Caco-2 (cell line): ENCODE data around the gene MRPL43. TPM values are rescaled to one million over a fixed set of nuclear protein-coding genes. Genes with fewer than 3 reads are reported as not detected.

Source experiments
- BruUV-seq: library from RNA; stranded (reverse); fragments of 400-500 nt; replicated peaks from 2 replicates; lab custom pipeline; 2021; lab: Mats Ljungman, UMichigan
- CTCF ChIA-PET: fragments of 300-600 bp; sonication (Branson Sonifier 250); formaldehyde crosslinking; loops from one replicate; lab custom pipeline; 2022; ENCODE audit warnings: antibody characterized with exemption; lab: Charles Lee
- POLR2A ChIA-PET: fragments of 300-600 bp; sonication (Branson Sonifier 250); formaldehyde crosslinking; loops from one replicate; lab custom pipeline; 2022; ENCODE audit warnings: antibody characterized with exemption; lab: Charles Lee
- DNase-seq, 2 experiments: peaks; one replicate each; pipeline versions ENCODE4 v3.0.0 to v3.0.0-alpha.2; 2020 to 2022
- H3K27me3 ChIP-seq: replicated peaks from 2 replicates; pipeline ENCODE4 v1.6.0; 2011; ENCODE audit warnings: low read length; ENCODE audit not compliant: control insufficient read depth, insufficient read depth
- H3K36me3 ChIP-seq: 2 replicates; pipeline ENCODE4 v1.5.1; 2011; ENCODE audit warnings: low read length; ENCODE audit not compliant: control insufficient read depth, insufficient read depth
- H3K4me1 ChIP-seq: fragments of 250-450 bp; sonication (Bioruptor Pico); 2 replicates; pipeline ENCODE4 v1.5.1; 2020; ENCODE audit warnings: mild to moderate bottlenecking
- H3K4me3 ChIP-seq: 2 replicates; pipeline ENCODE4 v1.5.1; 2011; ENCODE audit warnings: low read depth, mild to moderate bottlenecking, control low read depth, low read length
- H3K9me3 ChIP-seq: fragments of 250-450 bp; sonication (Bioruptor Pico); 2 replicates; pipeline ENCODE4 v1.5.1; 2020; ENCODE audit warnings: mild to moderate bottlenecking, moderate library complexity
- H3K27ac Mint-ChIP-seq: one replicate; pipeline ENCODE4 v1.8.0; 2022; ENCODE audit warnings: mixed read lengths; ENCODE audit not compliant: unreplicated experiment
- H3K27me3 Mint-ChIP-seq: one replicate; pipeline ENCODE4 v1.8.0; 2022; ENCODE audit warnings: mixed read lengths; ENCODE audit not compliant: insufficient read depth, unreplicated experiment
- H3K36me3 Mint-ChIP-seq: one replicate; pipeline ENCODE4 v1.8.0; 2022; ENCODE audit warnings: mild to moderate bottlenecking, mixed read lengths; ENCODE audit not compliant: insufficient read depth, unreplicated experiment
- H3K4me1 Mint-ChIP-seq: one replicate; pipeline ENCODE4 v1.8.0; 2022; ENCODE audit warnings: low read depth, mixed read lengths; ENCODE audit not compliant: unreplicated experiment
- H3K4me3 Mint-ChIP-seq: one replicate; pipeline ENCODE4 v1.8.0; 2022; ENCODE audit warnings: mild to moderate bottlenecking, moderate library complexity, mixed read lengths; ENCODE audit not compliant: unreplicated experiment
- H3K9me3 Mint-ChIP-seq: one replicate; pipeline ENCODE4 v1.8.0; 2022; ENCODE audit warnings: mixed read lengths; ENCODE audit not compliant: unreplicated experiment
- CTCF ChIP-seq, 2 experiments: fragments of 200-600 bp in 1 of 2; IDR thresholded peaks; 1 replicate in 1 of 2; 2 replicates in 1 of 2; pipeline versions ENCODE4 v1.5.1 to v1.8.0; 2011 to 2022; ENCODE audit warnings: antibody characterized with exemption in 1 of 2, control low read depth in 1 of 2, inconsistent platforms in 1 of 2, low read depth in 1 of 2, low read length in 1 of 2, mild to moderate bottlenecking in 1 of 2, moderate library complexity in 1 of 2; ENCODE audit not compliant: insufficient read depth in 1 of 2, severe bottlenecking in 1 of 2, unreplicated experiment in 1 of 2
- intact Hi-C: fragments of 100-400 bp; cut with micrococcal nuclease; formaldehyde crosslinking; loops from one replicate; pipeline ENCODE4 v1.10.0; 2022; ENCODE audit not compliant: unreplicated experiment
- total RNA-seq: library from RNA; stranded (reverse); gene quantifications from 2 replicates; pipeline ENCODE4 v1.2.3, GENCODE V29; 2022

MRPL43 gene
- total RNA-seq, 1 experiment from 2014 or later = 82.1 TPM

GRCh38 chr10:100984672-100985177 lies 2.6 kb downstream of the MRPL43 start:
- no TSS peak for BruUV-seq
- H3K9me3 ChIP-seq = no peaks in the 10 kb centered on the region
- CTCF ChIA-PET = no interaction called here
- Mint-ChIP-seq H3K36me3 (peaks cover 53% of the 10 kb centered on the region), H3K9me3 (no peaks in the 10 kb centered on the region), H3K4me3 (no peak overlapping the region), H3K27ac (no peak overlapping the region), H3K4me1 (peaks cover 10% of the 10 kb centered on the region), H3K27me3 (no peaks in the 10 kb centered on the region)
- peaks cover 4% of the 10 kb centered on the region for H3K4me1 ChIP-seq
- POLR2A ChIA-PET = no interaction called here
- intact Hi-C loops = no loop called here
- H3K27me3 ChIP-seq = no peaks in the 10 kb centered on the region
- no peak for TF ChIP-seq CTCF (IDR thresholded peaks at IDR 0.05; ENCODE audit: insufficient read depth in 1 of 2, low read depth in 1 of 2, low read length in 1 of 2, severe bottlenecking in 1 of 2, unreplicated experiment in 1 of 2)
- no peak overlapping the region for H3K4me3 ChIP-seq
- peaks cover 4% of the 10 kb centered on the region for H3K36me3 ChIP-seq
- DNase-seq = peak in 1 of 2 experiments; percentile 11

GRCh38 chr10:100983868-100984671 lies 3.2 kb downstream of the MRPL43 start:
- H3K4me3 ChIP-seq = no peak overlapping the region
- no TSS peak for BruUV-seq
- no peaks in the 10 kb centered on the region for H3K27me3 Mint-ChIP-seq
- peaks cover 10% of the 10 kb centered on the region for H3K4me1 Mint-ChIP-seq
- ChIA-PET CTCF (no interaction called here), POLR2A (no interaction called here)
- H3K27me3 ChIP-seq = no peaks in the 10 kb centered on the region
- peaks cover 6% of the 10 kb centered on the region for H3K36me3 ChIP-seq
- peaks cover 4% of the 10 kb centered on the region for H3K4me1 ChIP-seq
- no peaks in the 10 kb centered on the region for H3K9me3 ChIP-seq
- TF ChIP-seq CTCF (IDR thresholded peaks at IDR 0.05; ENCODE audit: insufficient read depth in 1 of 2, low read depth in 1 of 2, low read length in 1 of 2, severe bottlenecking in 1 of 2, unreplicated experiment in 1 of 2) = no peak
- no peak overlapping the region for H3K4me3 Mint-ChIP-seq
- peak in 1 of 2 experiments; percentile 31 for DNase-seq
- H3K9me3 Mint-ChIP-seq = no peaks in the 10 kb centered on the region
- intact Hi-C loops = no loop called here
- peaks cover 57% of the 10 kb centered on the region for H3K36me3 Mint-ChIP-seq
- peak overlapping the region; percentile 14 for H3K27ac Mint-ChIP-seq

- H3K4me3 Mint-ChIP-seq = no peak overlapping the region
- no peaks in the 10 kb centered on the region for H3K27me3 ChIP-seq
- no peak overlapping the region for H3K4me3 ChIP-seq
- H3K27me3 Mint-ChIP-seq = no peaks in the 10 kb centered on the region
- no TSS peak for BruUV-seq
- H3K9me3 ChIP-seq = no peaks in the 10 kb centered on the region
- no peak overlapping the region for H3K27ac Mint-ChIP-seq
- H3K36me3 Mint-ChIP-seq = peaks cover 60% of the 10 kb centered on the region
- ChIA-PET CTCF (no interaction called here), POLR2A (no interaction called here)
- peaks cover 10% of the 10 kb centered on the region for H3K4me1 Mint-ChIP-seq
- intact Hi-C loops = no loop called here
- peak in 1 of 2 experiments; percentile 31 for DNase-seq
- H3K4me1 ChIP-seq = peaks cover 4% of the 10 kb centered on the region
- no peaks in the 10 kb centered on the region for H3K9me3 Mint-ChIP-seq
- H3K36me3 ChIP-seq = peaks cover 10% of the 10 kb centered on the region
- no peak for TF ChIP-seq CTCF (IDR thresholded peaks at IDR 0.05; ENCODE audit: insufficient read depth in 1 of 2, low read depth in 1 of 2, low read length in 1 of 2, severe bottlenecking in 1 of 2, unreplicated experiment in 1 of 2)
Measured at GRCh38 chr10:100982916-100983830, 4.1 kb downstream of the MRPL43 start.
